A673 (cell line): Measurements from ENCODE around the gene LRRC55.

Source experiments
- CTCF ChIP-seq: fragments of 300-800, 200-600 bp; sonication (generic); conservative IDR thresholded peaks from 2 replicates; pipeline ENCODE4 v1.5.1; 2017; ENCODE audit warnings: low read depth, mild to moderate bottlenecking, antibody characterized with exemption, low read length, moderate library complexity, mixed read lengths
- EZH2 ChIP-seq: fragments of 200-600 bp; sonication (generic); IDR thresholded peaks from 2 replicates; pipeline ENCODE4 v1.6.1; 2017; ENCODE audit warnings: borderline replicate concordance, low read depth, mild to moderate bottlenecking, mixed read lengths, antibody characterized with exemption, low read length; ENCODE audit not compliant: poor library complexity, severe bottlenecking

GRCh38 chr11:57156928-57157327, 24.8 kb upstream of the LRRC55 start:
- TF ChIP-seq CTCF (no peak), EZH2 (no peak)
